HepG2 (cell line): ENCODE data around the gene EIF1. TPM values are rescaled to one million over a fixed set of nuclear protein-coding genes. Genes with fewer than 3 reads are reported as not detected.
A peak's percentile ranks its signal among the peaks of the same experiment; 100 is the strongest.

Experiments
- ARNTL ChIP-seq: sonication (generic); formaldehyde crosslinking; IDR thresholded peaks from 2 replicates; pipeline ENCODE4 v1.4.0; 2020; ENCODE audit warnings: mild to moderate bottlenecking, missing genetic modification reagents
- GATAD2A ChIP-seq: IDR thresholded peaks from 2 replicates; pipeline ENCODE4 v1.6.1; 2016
- GLMP ChIP-seq: sonication (generic); formaldehyde crosslinking; IDR thresholded peaks from 2 replicates; pipeline ENCODE4 v1.9.0; 2021; ENCODE audit warnings: missing genetic modification reagents, mild to moderate bottlenecking, borderline replicate concordance
- IRF2 ChIP-seq: IDR thresholded peaks from 2 replicates; pipeline ENCODE4 v1.6.1; 2018; ENCODE audit warnings: missing genetic modification reagents, missing compliant biosample characterization
- NFE2L1 ChIP-seq: sonication (generic); formaldehyde crosslinking; IDR thresholded peaks from 2 replicates; pipeline ENCODE4 v1.4.0; 2020; ENCODE audit warnings: missing genetic modification reagents, mild to moderate bottlenecking, borderline replicate concordance
- PBX2 ChIP-seq: IDR thresholded peaks from 2 replicates; pipeline ENCODE4 v1.6.1; 2016; ENCODE audit warnings: control low read depth
- RARG ChIP-seq: sonication (generic); formaldehyde crosslinking; IDR thresholded peaks from 2 replicates; pipeline ENCODE4 v1.4.0; 2020; ENCODE audit warnings: low read depth, mild to moderate bottlenecking, missing genetic modification reagents
- RBFOX2 ChIP-seq: fragments of 200-400 bp; formaldehyde crosslinking; IDR thresholded peaks from 2 replicates; pipeline ENCODE4 v1.6.1; 2017; ENCODE audit warnings: low read depth, mild to moderate bottlenecking, low read length
- RBM22 ChIP-seq: fragments of 200-400 bp; formaldehyde crosslinking; optimal IDR thresholded peaks from 2 replicates; pipeline ENCODE3; 2017; ENCODE audit warnings: mild to moderate bottlenecking, low read length, moderate library complexity
- SETDB1 ChIP-seq: sonication (generic); formaldehyde crosslinking; IDR thresholded peaks from 2 replicates; pipeline ENCODE4 v1.5.1; 2020; ENCODE audit warnings: missing genetic modification reagents, mild to moderate bottlenecking, borderline replicate concordance
- SRSF9 ChIP-seq: fragments of 200-400 bp; formaldehyde crosslinking; IDR thresholded peaks from 2 replicates; pipeline ENCODE4 v1.6.1; 2018; ENCODE audit warnings: borderline replicate concordance, mild to moderate bottlenecking, low read depth, low read length; ENCODE audit not compliant: insufficient read depth, poor library complexity, severe bottlenecking
- ZBTB34 ChIP-seq: sonication (generic); formaldehyde crosslinking; IDR thresholded peaks from 2 replicates; pipeline ENCODE4 v1.8.0; 2022; ENCODE audit warnings: mild to moderate bottlenecking, missing genetic modification reagents
- ZNF224 ChIP-seq: sonication (generic); formaldehyde crosslinking; IDR thresholded peaks from 2 replicates; pipeline ENCODE4 v1.5.0; 2020; ENCODE audit warnings: mild to moderate bottlenecking, missing genetic modification reagents
- ZNF354B ChIP-seq: sonication (generic); formaldehyde crosslinking; IDR thresholded peaks from 2 replicates; pipeline ENCODE4 v1.8.0; 2022; ENCODE audit warnings: mild to moderate bottlenecking, missing genetic modification reagents
- ZNF432 ChIP-seq: sonication (generic); formaldehyde crosslinking; IDR thresholded peaks from 2 replicates; pipeline ENCODE4 v1.5.0; 2020; ENCODE audit warnings: missing genetic modification reagents, mild to moderate bottlenecking, borderline replicate concordance
- ZNF512B ChIP-seq: sonication (generic); formaldehyde crosslinking; IDR thresholded peaks from 2 replicates; pipeline ENCODE4 v1.5.1; 2020; ENCODE audit warnings: missing genetic modification reagents, mild to moderate bottlenecking, borderline replicate concordance
- ZNF598 ChIP-seq: sonication (generic); formaldehyde crosslinking; IDR thresholded peaks from 2 replicates; pipeline ENCODE4 v1.5.1; 2020; ENCODE audit warnings: mild to moderate bottlenecking, missing genetic modification reagents, borderline replicate concordance
- ZNF605 ChIP-seq: sonication (generic); formaldehyde crosslinking; IDR thresholded peaks from 2 replicates; pipeline ENCODE4 v1.8.0; 2022; ENCODE audit warnings: mild to moderate bottlenecking, missing genetic modification reagents
- ZNF709 ChIP-seq: sonication (generic); formaldehyde crosslinking; IDR thresholded peaks from 2 replicates; pipeline ENCODE4 v1.5.0; 2020; ENCODE audit warnings: mild to moderate bottlenecking, missing genetic modification reagents
- polyA plus RNA-seq, 8 experiments: library from polyadenylated mRNA; depleted of rRNA in 3 of 8; stranded (reverse) in 7 of 8; unstranded in 1 of 8; fragments of >200 nt; fragmentation: Illumina TruSeq in 4 of 8; extraction: Trizol in 4 of 8; gene quantifications; 2 replicates each; pipeline versions ENCODE4 v1.2.1 to v1.2.3, GENCODE V29; 2011 to 2016; ENCODE audit warnings: low read depth in 4 of 8, missing spikeins in 1 of 8, mixed read lengths in 1 of 8; ENCODE audit not compliant: insufficient read depth in 1 of 8
- total RNA-seq, 5 experiments: library from RNA; depleted of rRNA; stranded (reverse); fragments of >200 nt; fragmentation: Illumina TruSeq; extraction: Trizol; gene quantifications; 2 replicates each; pipeline ENCODE4 v1.2.3, GENCODE V29; 2016; ENCODE audit warnings: low read depth in 1 of 5
- TF ChIP-seq, protein P1 (sequence below): sonication (generic); formaldehyde crosslinking; IDR thresholded peaks from 2 replicates; pipeline ENCODE4 v1.4.0; 2020; ENCODE audit warnings: missing genetic modification reagents, borderline replicate concordance

Gene EIF1
- total and polyA plus RNA-seq, 2 of the 13 experiments (the other 11 are each of a cell fraction or from before 2014, with no cell fraction given), result 147 to 517 TPM

DNA sequence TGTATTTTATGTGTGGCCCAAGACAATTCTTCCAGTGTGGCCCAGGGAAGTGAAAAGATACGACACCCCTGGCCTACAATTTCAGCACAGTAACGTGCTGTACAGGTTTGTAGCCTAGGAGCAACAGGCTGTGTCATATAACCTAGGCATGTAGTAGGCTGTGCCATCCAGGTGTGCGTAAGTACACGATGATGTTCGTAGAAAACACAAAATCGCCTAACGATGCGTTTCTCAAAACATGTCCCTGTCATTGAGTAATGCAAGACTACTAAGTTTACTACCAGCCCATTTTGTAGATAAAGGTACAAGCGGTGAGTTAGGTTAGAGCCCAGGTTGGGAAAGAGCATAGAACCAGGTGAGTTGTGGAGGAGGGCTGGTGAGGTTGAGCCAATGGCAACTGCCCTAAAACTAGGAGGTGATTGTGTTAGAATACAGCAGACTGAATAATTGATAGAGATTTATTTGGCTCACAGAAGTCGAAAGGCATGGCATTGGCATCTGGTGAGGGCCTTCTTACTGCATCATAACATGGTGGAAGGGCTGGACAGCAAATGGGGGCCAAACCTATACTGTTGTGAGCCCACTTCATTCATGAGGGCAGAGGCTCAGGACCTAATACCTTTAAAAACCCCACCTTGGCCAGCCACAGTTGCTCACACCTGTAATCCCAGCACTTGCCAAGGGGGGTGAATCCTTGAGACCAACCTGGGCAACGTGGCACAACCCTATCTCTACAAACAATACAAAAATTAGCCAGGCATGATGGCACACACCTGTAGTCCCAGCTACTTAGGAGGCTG, 4.2 kb downstream of the EIF1 start (continued):
- TF ChIP-seq ZNF224 (CRISPR knock-in tag) (no peak), PBX2 (CRISPR knock-in tag) (no peak), RBM22 (peak; percentile 99), ZNF598 (CRISPR knock-in tag) (0 out of 2 replicates have a peak, but pooled peaks have one; percentile 38), SRSF9 (no peak), ZBTB34 (CRISPR knock-in tag) (no peak), ARNTL (CRISPR knock-in tag) (no peak), ZNF709 (0 out of 2 replicates have a peak, but pooled peaks have one; percentile 16), ZNF354B (CRISPR knock-in tag) (no peak), IRF2 (CRISPR knock-in tag) (no peak), RBFOX2 (peak; percentile 75), ZNF432 (no peak), ZNF605 (no peak), GLMP (CRISPR knock-in tag) (no peak), RARG (no peak), SETDB1 (CRISPR knock-in tag) (no peak), NFE2L1 (CRISPR knock-in tag) (no peak), ZNF512B (CRISPR knock-in tag) (no peak), GATAD2A (CRISPR knock-in tag) (no peak)
- TF ChIP-seq, protein P1, sequence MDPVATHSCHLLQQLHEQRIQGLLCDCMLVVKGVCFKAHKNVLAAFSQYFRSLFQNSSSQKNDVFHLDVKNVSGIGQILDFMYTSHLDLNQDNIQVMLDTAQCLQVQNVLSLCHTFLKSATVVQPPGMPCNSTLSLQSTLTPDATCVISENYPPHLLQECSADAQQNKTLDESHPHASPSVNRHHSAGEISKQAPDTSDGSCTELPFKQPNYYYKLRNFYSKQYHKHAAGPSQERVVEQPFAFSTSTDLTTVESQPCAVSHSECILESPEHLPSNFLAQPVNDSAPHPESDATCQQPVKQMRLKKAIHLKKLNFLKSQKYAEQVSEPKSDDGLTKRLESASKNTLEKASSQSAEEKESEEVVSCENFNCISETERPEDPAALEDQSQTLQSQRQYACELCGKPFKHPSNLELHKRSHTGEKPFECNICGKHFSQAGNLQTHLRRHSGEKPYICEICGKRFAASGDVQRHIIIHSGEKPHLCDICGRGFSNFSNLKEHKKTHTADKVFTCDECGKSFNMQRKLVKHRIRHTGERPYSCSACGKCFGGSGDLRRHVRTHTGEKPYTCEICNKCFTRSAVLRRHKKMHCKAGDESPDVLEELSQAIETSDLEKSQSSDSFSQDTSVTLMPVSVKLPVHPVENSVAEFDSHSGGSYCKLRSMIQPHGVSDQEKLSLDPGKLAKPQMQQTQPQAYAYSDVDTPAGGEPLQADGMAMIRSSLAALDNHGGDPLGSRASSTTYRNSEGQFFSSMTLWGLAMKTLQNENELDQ (CRISPR knock-in tag), result no peak
